GM12878 (cell line): ENCODE measurements around the gene C19orf73. TPM values are rescaled to one million over a fixed set of nuclear protein-coding genes. Genes with fewer than 3 reads are reported as not detected.
A peak's percentile ranks its signal among the peaks of the same experiment; 100 is the strongest.

ENCODE experiments used
- ATAC-seq: fragments of 200-7000 bp; cut with Tn5 transposase; 3 replicates; pipeline ENCODE4 v1.9.1; 2020; ENCODE audit warnings: mild to moderate bottlenecking, moderate library complexity
- BruUV-seq: library from RNA; stranded (reverse); fragments of 400-500 nt; replicated peaks from 2 replicates; lab custom pipeline; 2021; lab: Mats Ljungman, UMichigan
- CTCF ChIA-PET: fragments of 300-600 bp; sonication (Branson Sonifier 250); formaldehyde crosslinking; extraction: SDS; loops from one replicate; lab custom pipeline; 2021; ENCODE audit warnings: inconsistent platforms; lab: Yijun Ruan, JAX
- POLR2A ChIA-PET: fragments of 350-600 bp; formaldehyde crosslinking; extraction: SDS; loops from one replicate; lab custom pipeline; 2021; ENCODE audit warnings: inconsistent platforms; lab: Charles Lee
- RAD21 ChIA-PET: fragments of 300-600 bp; sonication (Branson Sonifier 250); formaldehyde crosslinking; loops from one replicate; lab custom pipeline; 2023; ENCODE audit warnings: antibody characterized with exemption; ENCODE audit not compliant: unreplicated experiment; lab: Charles Lee
- SMC1A ChIA-PET: fragments of 300-600 bp; sonication (Branson Sonifier 250); formaldehyde crosslinking; loops from one replicate; lab custom pipeline; 2023; ENCODE audit not compliant: unreplicated experiment, uncharacterized antibody; lab: Charles Lee
- DNase-seq: peaks from one replicate; pipeline ENCODE4 v3.0.0-alpha.2; 2011; ENCODE audit warnings: low read depth, low spot score
- FAIRE-seq: peaks from 3 replicates; lab custom pipeline; 2011; peaks lifted over from hg19 to GRCh38; lab: Jason Lieb, UNC
- H2AFZ ChIP-seq: 2 replicates; pipeline ENCODE4 v1.6.0; 2011; ENCODE audit warnings: low read depth, low read length, control low read depth; ENCODE audit not compliant: control insufficient read depth
- H3K27ac ChIP-seq: 2 replicates; pipeline ENCODE4 v1.5.1; 2011; ENCODE audit warnings: control low read depth; ENCODE audit not compliant: control insufficient read depth, insufficient read depth
- H3K27me3 ChIP-seq, 2 experiments: replicated peaks in 1 of 2; 2 replicates each; pipeline versions ENCODE4 v1.6.0 to v1.6.1; 2011; ENCODE audit warnings: low read length in 1 of 2; ENCODE audit not compliant: control insufficient read depth in 2 of 2, insufficient read depth in 2 of 2
- H3K36me3 ChIP-seq, 2 experiments: 2 replicates each; pipeline ENCODE4 v1.5.1; 2011; ENCODE audit warnings: low read length in 1 of 2; ENCODE audit not compliant: control insufficient read depth in 2 of 2, insufficient read depth in 2 of 2
- H3K4me1 ChIP-seq: 2 replicates; pipeline ENCODE4 v1.6.1; 2011; ENCODE audit warnings: mild to moderate bottlenecking, low read length, moderate library complexity, mixed read lengths; ENCODE audit not compliant: control insufficient read depth, insufficient read depth
- H3K4me2 ChIP-seq: 2 replicates; pipeline ENCODE4 v1.6.0; 2011; ENCODE audit warnings: control low read depth; ENCODE audit not compliant: control insufficient read depth, insufficient read depth
- H3K4me3 ChIP-seq: fragments of 200-600 bp; sonication (generic); 2 replicates; pipeline ENCODE4 v1.5.1; 2016
- H3K79me2 ChIP-seq: 2 replicates; pipeline ENCODE4 v1.6.0; 2011; ENCODE audit warnings: low read length; ENCODE audit not compliant: control insufficient read depth, insufficient read depth
- H3K9ac ChIP-seq: 2 replicates; pipeline ENCODE4 v1.8.0; 2011; ENCODE audit warnings: low read length, control low read depth, mixed read lengths; ENCODE audit not compliant: control insufficient read depth, insufficient read depth
- H3K9me3 ChIP-seq: replicated peaks from 3 replicates; pipeline ENCODE4 v1.5.1; 2011; ENCODE audit warnings: mild to moderate bottlenecking, low read length; ENCODE audit not compliant: control insufficient read depth, insufficient read depth
- H4K20me1 ChIP-seq: 2 replicates; pipeline ENCODE4 v1.6.0; 2011; ENCODE audit not compliant: control insufficient read depth, insufficient read depth
- CHD2 ChIP-seq: IDR thresholded peaks from 2 replicates; pipeline ENCODE4 v1.6.1; 2011; ENCODE audit warnings: low read depth, low read length, improper control_type of control experiment, borderline replicate concordance
- CTCF ChIP-seq, 3 experiments: IDR thresholded peaks in 2 of 3; conservative IDR thresholded peaks in 1 of 3; 2 replicates each; pipeline ENCODE4 v1.5.1; 2011; ENCODE audit warnings: low read depth in 3 of 3, low read length in 3 of 3, mild to moderate bottlenecking in 3 of 3, control low read depth in 2 of 3, moderate library complexity in 2 of 3, inconsistent platforms in 1 of 3, mixed read lengths in 1 of 3; ENCODE audit not compliant: control insufficient read depth in 2 of 3, insufficient read depth in 1 of 3; ENCODE audit errors: extremely low read depth in 1 of 3
- E2F4 ChIP-seq: IDR thresholded peaks from 2 replicates; pipeline ENCODE4 v1.6.1; 2012; ENCODE audit warnings: low read depth, low read length, improper control_type of control experiment
- ETV6 ChIP-seq, 2 experiments: fragments of 450-650 bp in 1 of 2; IDR thresholded peaks in 1 of 2; conservative IDR thresholded peaks in 1 of 2; 2 replicates each; pipeline ENCODE4 v1.6.1; 2014; ENCODE audit warnings: antibody characterized with exemption in 1 of 2, borderline replicate concordance in 1 of 2, low read depth in 1 of 2, mild to moderate bottlenecking in 1 of 2, moderate library complexity in 1 of 2
- HCFC1 ChIP-seq: fragments of 150-350 bp; IDR thresholded peaks from 2 replicates; pipeline ENCODE4 v1.6.1; 2014; ENCODE audit warnings: low read length
- HDGF ChIP-seq: fragments of 450-650 bp; IDR thresholded peaks from 2 replicates; pipeline ENCODE4 v1.6.1; 2016; ENCODE audit warnings: antibody characterized with exemption
- IKZF1 ChIP-seq: fragments of 450-650 bp; conservative IDR thresholded peaks from 2 replicates; pipeline ENCODE4 v1.6.1; 2017; ENCODE audit warnings: antibody characterized with exemption, mild to moderate bottlenecking
- LARP7 ChIP-seq: fragments of 450-650 bp; IDR thresholded peaks from 2 replicates; pipeline ENCODE4 v1.6.1; 2017; ENCODE audit warnings: mild to moderate bottlenecking
- NR2F1 ChIP-seq: fragments of 450-650 bp; conservative IDR thresholded peaks from 2 replicates; pipeline ENCODE4 v1.6.1; 2017; ENCODE audit warnings: mild to moderate bottlenecking
- RB1 ChIP-seq: fragments of 450-650 bp; formaldehyde crosslinking; IDR thresholded peaks from 2 replicates; pipeline ENCODE4 v1.6.1; 2017; ENCODE audit warnings: mild to moderate bottlenecking, borderline replicate concordance
- RCOR1 ChIP-seq: conservative IDR thresholded peaks from 2 replicates; pipeline ENCODE4 v1.6.1; 2012; ENCODE audit warnings: low read depth, low read length, improper control_type of control experiment
- SMC3 ChIP-seq: IDR thresholded peaks from 2 replicates; pipeline ENCODE4 v1.6.1; 2011; ENCODE audit warnings: low read length, improper control_type of control experiment, borderline replicate concordance
- ZBED1 ChIP-seq: IDR thresholded peaks from 2 replicates; pipeline ENCODE4 v1.6.1; 2016; ENCODE audit warnings: borderline replicate concordance
- ZBTB11 ChIP-seq: fragments of 450-650 bp; formaldehyde crosslinking; IDR thresholded peaks from 2 replicates; pipeline ENCODE4 v1.5.0; 2022; ENCODE audit warnings: mild to moderate bottlenecking, missing genetic modification characterization
- WGBS: methylation state at CpG from one replicate; pipeline ENCODE4 v1.1.6; 2016; ENCODE audit warnings: low lambda C conversion rate; ENCODE audit not compliant: insufficient replicate concordance, insufficient coverage; ENCODE audit errors: missing lambda C conversion rate; 5-methylcytosine and 5-hydroxymethylcytosine counted together
- in situ Hi-C: fragments of 300-500 bp; cut with MboI; formaldehyde crosslinking; loops from 9 replicates; pipeline ENCODE4 v1.14.3; 2018; ENCODE audit warnings: mixed read lengths
- intact Hi-C: fragments of 100-400 bp; cut with micrococcal nuclease; formaldehyde crosslinking; loops from one replicate; pipeline ENCODE4 v1.14.2; 2022; ENCODE audit not compliant: unreplicated experiment
- polyA plus RNA-seq, 11 experiments: library from polyadenylated mRNA; depleted of rRNA in 4 of 11; unstranded in 6 of 11; stranded (reverse) in 5 of 11; fragments of >200 nt; fragmentation: Nextera tagmentation in 4 of 11; fragmentation: Illumina TruSeq in 1 of 11; extraction: Ambion mirVana in 4 of 11; extraction: Trizol in 1 of 11; gene quantifications; 1 replicate in 1 of 11; 2 replicates in 10 of 11; pipeline versions ENCODE4 v1.2.1 to v1.2.3, GENCODE V29; 2011 to 2016; ENCODE audit warnings: inconsistent platforms in 2 of 11, missing spikeins in 2 of 11, low read depth in 1 of 11
- total RNA-seq, 4 experiments: library from RNA; depleted of rRNA in 3 of 4; stranded (reverse); fragments of >200 nt in 3 of 4; fragmentation: Illumina TruSeq in 1 of 4; extraction: Trizol in 1 of 4; gene quantifications; 2 replicates each; pipeline versions ENCODE4 v1.2.1 to v1.2.3, GENCODE V29; 2013 to 2021

C19orf73 gene
- total and polyA plus RNA-seq, 10 of the 15 experiments (the other 5 are each of a cell fraction or from before 2014, with no cell fraction given): 0.20 to 2.0 (median 0.80) TPM

- BruUV-seq: no TSS peak
- CTCF ChIA-PET: interaction anchor here (0.5 to 4.9 kb wide), 54 partner anchors 9 to 1509 kb away, joined by 3 to 56 read pairs (median 4); partner anchors contain the start of genes GYS1, HRC, LIN7B and RUVBL2
- in situ Hi-C loops: loop anchor here (5.0 kb wide), 1 partner anchor 110 kb away; no protein-coding TSS in a partner anchor
- TF ChIP-seq CHD2 (no peak), RB1 (peak; percentile 48; the same call in 1 of the 2 replicates), ZBED1 (no peak), LARP7 (peak; percentile 41; the same call in 1 of the 2 replicates), IKZF1 (peak; percentile 25; the same call in 1 of the 2 replicates), HCFC1 (no peak), ETV6 (conservative IDR thresholded peaks at IDR 0.05 in 1 of 2, IDR thresholded peaks at IDR 0.05 in 1 of 2; ENCODE audit: borderline replicate concordance in 1 of 2, low read depth in 1 of 2) (no peak), HDGF (no peak), ZBTB11 (no peak), CTCF (IDR thresholded peaks at IDR 0.05 in 2 of 3, conservative IDR thresholded peaks at IDR 0.05 in 1 of 3; ENCODE audit: control insufficient read depth in 2 of 3, extremely low read depth in 1 of 3, insufficient read depth in 1 of 3, low read depth in 3 of 3, low read length in 3 of 3) (peak; percentile 96 to 98 (median 98); a peak in 5 of 6 replicates), SMC3 (peak; percentile 61), E2F4 (no peak), RCOR1 (no peak), NR2F1 (no peak)
These were observed 21.3 kb downstream of the C19orf73 start for GRCh38 chr19:49097453-49098288.

More at GRCh38 chr19:49097453-49098288, 21.3 kb downstream of the C19orf73 start:
- intact Hi-C loops: loop anchor here (1.0 to 2.0 kb wide), 2 partner anchors 49 to 111 kb away; no protein-coding TSS in a partner anchor
- POLR2A ChIA-PET: interaction anchor here (0.6 kb wide), 1 partner anchor 125 kb away, joined by 3 read pairs; no protein-coding TSS in a partner anchor
- FAIRE-seq (peak; percentile 83), DNase-seq (no peak), ATAC-seq (peak; percentile 90)
- Histone ChIP-seq H2AFZ (no peak overlapping the region), H3K27me3 (no peaks in the 10 kb centered on the region), H3K9ac (no peak overlapping the region), H3K9me3 (no peaks in the 10 kb centered on the region), H3K4me3 (no peak overlapping the region), H3K4me1 (no peaks in the 10 kb centered on the region), H3K79me2 (no peaks in the 10 kb centered on the region; the same call in 1 of the 2 replicates), H3K27ac (no peak overlapping the region), H4K20me1 (peaks cover 3% of the 10 kb centered on the region; the same call in 1 of the 2 replicates), H3K36me3 (peaks cover 25 to 35% of the 10 kb centered on the region in 2 experiments; a peak in 3 of 4 replicates), H3K4me2 (no peak overlapping the region)
- SMC1A ChIA-PET: interaction anchor here (0.7 to 2.3 kb wide), 12 partner anchors 9 to 127 kb away, joined by 3 to 22 read pairs (median 5); partner anchors contain the start of gene LIN7B
- RAD21 ChIA-PET: interaction anchor here (0.5 to 2.0 kb wide), 19 partner anchors 9 to 373 kb away, joined by 3 to 19 read pairs (median 4); no protein-coding TSS in a partner anchor
- 45% methylated on average over 8 of the region's 8 CpGs for WGBS
